OCI-LY3 (cell line): Measurements from ENCODE around the gene SND1.

Experiments
- EZH2phosphoT487 ChIP-seq: fragments of 200-600 bp; shearing (Covaris generic); IDR thresholded peaks from 2 replicates; pipeline ENCODE4 v1.6.1; 2018; ENCODE audit warnings: antibody characterized with exemption, mixed run types, low read depth
- TF ChIP-seq, protein P1 (sequence below): fragments of 200-600, 300-600 bp; sonication (generic); IDR thresholded peaks from 2 replicates; pipeline ENCODE4 v1.5.1; 2014; ENCODE audit warnings: antibody characterized with exemption, low read length, low read depth

DNA sequence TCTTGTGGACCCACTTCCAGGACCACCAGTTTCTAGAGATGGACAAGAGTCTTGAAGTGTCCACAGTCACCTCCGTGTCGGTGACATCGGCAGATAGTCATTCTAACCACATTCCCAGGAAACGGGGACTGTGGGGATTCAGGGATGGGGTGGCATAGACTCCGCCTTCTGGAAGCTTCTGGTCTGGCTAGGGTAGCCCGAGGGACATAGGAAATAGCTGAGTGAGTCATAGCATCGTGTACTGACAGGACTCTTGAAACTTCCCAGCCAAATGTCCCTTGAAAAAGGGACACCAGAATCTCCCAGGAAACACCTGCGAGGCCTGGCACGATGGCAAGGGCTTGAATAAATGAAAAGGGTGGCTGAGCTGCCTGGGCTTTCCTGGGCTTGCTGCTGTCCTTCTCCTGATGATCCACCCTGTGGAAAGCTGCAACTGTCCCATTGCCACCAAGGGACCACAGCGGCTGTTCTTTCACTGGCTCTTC lies 463.4 kb downstream of the SND1 start:
- TF ChIP-seq, protein P1, sequence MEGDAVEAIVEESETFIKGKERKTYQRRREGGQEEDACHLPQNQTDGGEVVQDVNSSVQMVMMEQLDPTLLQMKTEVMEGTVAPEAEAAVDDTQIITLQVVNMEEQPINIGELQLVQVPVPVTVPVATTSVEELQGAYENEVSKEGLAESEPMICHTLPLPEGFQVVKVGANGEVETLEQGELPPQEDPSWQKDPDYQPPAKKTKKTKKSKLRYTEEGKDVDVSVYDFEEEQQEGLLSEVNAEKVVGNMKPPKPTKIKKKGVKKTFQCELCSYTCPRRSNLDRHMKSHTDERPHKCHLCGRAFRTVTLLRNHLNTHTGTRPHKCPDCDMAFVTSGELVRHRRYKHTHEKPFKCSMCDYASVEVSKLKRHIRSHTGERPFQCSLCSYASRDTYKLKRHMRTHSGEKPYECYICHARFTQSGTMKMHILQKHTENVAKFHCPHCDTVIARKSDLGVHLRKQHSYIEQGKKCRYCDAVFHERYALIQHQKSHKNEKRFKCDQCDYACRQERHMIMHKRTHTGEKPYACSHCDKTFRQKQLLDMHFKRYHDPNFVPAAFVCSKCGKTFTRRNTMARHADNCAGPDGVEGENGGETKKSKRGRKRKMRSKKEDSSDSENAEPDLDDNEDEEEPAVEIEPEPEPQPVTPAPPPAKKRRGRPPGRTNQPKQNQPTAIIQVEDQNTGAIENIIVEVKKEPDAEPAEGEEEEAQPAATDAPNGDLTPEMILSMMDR: no peak
- no peak for TF ChIP-seq EZH2phosphoT487
